ENCODE results near the gene SLC30A2.

DNA sequence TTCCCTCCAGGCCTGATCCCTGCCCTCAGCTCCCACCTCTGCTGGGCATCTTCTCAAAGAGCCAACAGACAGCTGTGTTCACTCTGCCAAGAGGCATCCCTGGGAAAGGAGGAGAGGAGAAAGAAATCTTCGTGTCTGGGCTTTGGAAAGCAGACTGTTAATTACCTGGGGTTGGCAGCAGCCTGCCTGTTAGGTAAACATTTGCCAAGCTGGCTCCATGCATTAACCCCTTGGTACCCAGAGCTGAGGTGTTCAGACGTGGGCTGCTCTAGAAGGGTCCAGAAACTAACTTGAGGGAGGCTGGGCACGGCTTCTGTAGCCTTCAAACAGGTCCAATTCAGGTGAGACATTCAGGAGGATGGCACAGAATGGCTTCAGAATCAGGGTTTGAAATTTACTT is 33.1 kb downstream of the SLC30A2 start:
- TF ChIP-seq CTCF (IDR thresholded peaks at IDR 0.05) (no peak), ZFX (IDR thresholded peaks at IDR 0.05; ENCODE audit: borderline replicate concordance) (no peak)

Measured in 22Rv1 (cell line).